ENCODE measurements around the gene TGFB2. TPM values are rescaled to one million over a fixed set of nuclear protein-coding genes. Genes with fewer than 3 reads are reported as not detected.

TGFB2 gene
- polyA plus RNA-seq (ENCODE audit: low read depth in 6 of 6), result 1 to 10 TPM in 1 of 6 donors, under 1 TPM in 4, not detected in 1; 0.23 to 1.1 (median 0.43) TPM

- Mint-ChIP-seq H3K4me3 (no peak within 1 kb of the TSS), H3K9me3 (no peaks in the 10 kb centered on the region), H3K27me3 (no peaks in the 10 kb centered on the region), H3K36me3 (no peaks in the 10 kb centered on the region), H3K27ac (peak within 1 kb of the TSS in 3 of 6 donors; percentile 65 to 98 (median 97)), H3K4me1 (peaks cover 29 to 40% (median 32%) of the 10 kb centered on the region in 3 donors)
- peak; percentile 50 to 51 for ATAC-seq (ENCODE audit: low read depth in 2 of 2)
- DNase-seq, result peak; percentile 41
These were observed at the start of gene TGFB2 for GRCh38 chr1:218344814-218345672. TGFB2 (plus strand) TSS chr1:218345336; CDS start chr1:218346702, 1,366 bp downstream.

- ATAC-seq (ENCODE audit: low read depth in 2 of 2) (no peak), DNase-seq (no peak)
- Mint-ChIP-seq H3K36me3 (peaks cover 0 to 4% of the 10 kb centered on the region in 2 donors), H3K4me3 (no peak overlapping the region), H3K27me3 (no peaks in the 10 kb centered on the region), H3K27ac (no peak overlapping the region), H3K9me3 (no peaks in the 10 kb centered on the region), H3K4me1 (peaks cover 3 to 15% (median 15%) of the 10 kb centered on the region in 3 donors)
These were observed 49.0 kb upstream of the TGFB2 start for GRCh38 chr1:218296162-218296561.

GRCh38 chr1:218297461-218297860 is 47.7 kb upstream of the TGFB2 start:
- Mint-ChIP-seq H3K27me3 (no peaks in the 10 kb centered on the region), H3K27ac (no peak overlapping the region), H3K9me3 (no peaks in the 10 kb centered on the region), H3K36me3 (peaks cover 4 to 8% of the 10 kb centered on the region in 2 donors), H3K4me3 (no peak overlapping the region), H3K4me1 (peaks cover 0 to 15% (median 15%) of the 10 kb centered on the region in 3 donors)
- DNase-seq, result no peak
- no peak for ATAC-seq (ENCODE audit: low read depth in 2 of 2)

- Mint-ChIP-seq H3K36me3 (peaks cover 4 to 9% of the 10 kb centered on the region in 2 donors), H3K4me3 (no peak overlapping the region), H3K4me1 (peaks cover 0 to 15% (median 11%) of the 10 kb centered on the region in 3 donors), H3K9me3 (no peaks in the 10 kb centered on the region), H3K27ac (no peak overlapping the region), H3K27me3 (no peaks in the 10 kb centered on the region)
- ATAC-seq (ENCODE audit: low read depth in 2 of 2), result no peak
- DNase-seq, result no peak
These were observed 47.3 kb upstream of the TGFB2 start for GRCh38 chr1:218297867-218298266.

GRCh38 chr1:218298398-218298797 is 46.7 kb upstream of the TGFB2 start:
- H3K4me3 Mint-ChIP-seq, result no peak overlapping the region
- peaks cover 0 to 15% (median 11%) of the 10 kb centered on the region in 3 donors for H3K4me1 Mint-ChIP-seq
- H3K27ac Mint-ChIP-seq, result peak overlapping the region in 1 of 6 donors; percentile 56
- DNase-seq (no peak), ATAC-seq (ENCODE audit: low read depth in 2 of 2) (no peak)
- peaks cover 4 to 9% of the 10 kb centered on the region in 2 donors for H3K36me3 Mint-ChIP-seq
- H3K9me3 Mint-ChIP-seq, result no peaks in the 10 kb centered on the region
- no peaks in the 10 kb centered on the region for H3K27me3 Mint-ChIP-seq

GRCh38 chr1:218299416-218299815 is 45.7 kb upstream of the TGFB2 start:
- no peaks in the 10 kb centered on the region for H3K9me3 Mint-ChIP-seq
- H3K27ac Mint-ChIP-seq, result no peak overlapping the region
- peaks cover 0 to 15% (median 11%) of the 10 kb centered on the region in 3 donors for H3K4me1 Mint-ChIP-seq
- DNase-seq, result no peak
- no peaks in the 10 kb centered on the region for H3K27me3 Mint-ChIP-seq
- no peak overlapping the region for H3K4me3 Mint-ChIP-seq
- ATAC-seq (ENCODE audit: low read depth in 2 of 2), result no peak
- peaks cover 4 to 9% of the 10 kb centered on the region in 2 donors for H3K36me3 Mint-ChIP-seq

- Mint-ChIP-seq H3K27me3 (no peaks in the 10 kb centered on the region), H3K4me3 (no peak overlapping the region), H3K9me3 (no peaks in the 10 kb centered on the region), H3K27ac (no peak overlapping the region), H3K4me1 (peaks cover 0 to 15% (median 11%) of the 10 kb centered on the region in 3 donors), H3K36me3 (peaks cover 4 to 9% of the 10 kb centered on the region in 2 donors)
- no peak for ATAC-seq (ENCODE audit: low read depth in 2 of 2)
- DNase-seq, result no peak
These were observed 43.9 kb upstream of the TGFB2 start for GRCh38 chr1:218301217-218301616.

- Mint-ChIP-seq H3K27me3 (no peaks in the 10 kb centered on the region), H3K27ac (no peak overlapping the region), H3K4me1 (peaks cover 0 to 7% (median 7%) of the 10 kb centered on the region in 3 donors), H3K9me3 (no peaks in the 10 kb centered on the region), H3K4me3 (no peak overlapping the region), H3K36me3 (peaks cover 1 to 11% of the 10 kb centered on the region in 2 donors)
- ATAC-seq (ENCODE audit: low read depth in 2 of 2) (no peak), DNase-seq (no peak)
These were observed 43.0 kb upstream of the TGFB2 start for GRCh38 chr1:218302155-218302554.

GRCh38 chr1:218303176-218303879 is 41.8 kb upstream of the TGFB2 start:
- ATAC-seq (ENCODE audit: low read depth in 2 of 2) (no peak), DNase-seq (no peak)
- Mint-ChIP-seq H3K4me3 (no peak overlapping the region), H3K27me3 (no peaks in the 10 kb centered on the region), H3K9me3 (no peaks in the 10 kb centered on the region), H3K36me3 (peaks cover 9 to 20% of the 10 kb centered on the region in 2 donors), H3K27ac (no peak overlapping the region), H3K4me1 (peaks cover 0 to under 1% (median under 1%) of the 10 kb centered on the region in 3 donors)

GRCh38 chr1:218304281-218305039 is 40.7 kb upstream of the TGFB2 start:
- no peak for DNase-seq
- Mint-ChIP-seq H3K27ac (peak overlapping the region in 1 of 6 donors; percentile 26), H3K36me3 (peaks cover 16 to 20% of the 10 kb centered on the region in 2 donors)

GRCh38 chr1:218305472-218306064 is 39.6 kb upstream of the TGFB2 start:
- Mint-ChIP-seq H3K36me3 (peaks cover 16 to 20% of the 10 kb centered on the region in 2 donors), H3K4me1 (no peaks in the 10 kb centered on the region)

More at GRCh38 chr1:218304281-218305039, 40.7 kb upstream of the TGFB2 start:
- no peak overlapping the region for H3K4me3 Mint-ChIP-seq
- H3K4me1 Mint-ChIP-seq, result no peaks in the 10 kb centered on the region
- H3K27me3 Mint-ChIP-seq, result no peaks in the 10 kb centered on the region
- ATAC-seq (ENCODE audit: low read depth in 2 of 2), result no peak
- H3K9me3 Mint-ChIP-seq, result no peaks in the 10 kb centered on the region

GRCh38 chr1:218312509-218312908 is 32.6 kb upstream of the TGFB2 start:
- no peak for ATAC-seq (ENCODE audit: low read depth in 2 of 2)
- Mint-ChIP-seq H3K9me3 (no peaks in the 10 kb centered on the region), H3K27ac (no peak overlapping the region), H3K27me3 (no peaks in the 10 kb centered on the region), H3K36me3 (peaks cover 30 to 31% of the 10 kb centered on the region in 2 donors), H3K4me3 (no peak overlapping the region), H3K4me1 (peaks cover 0 to 7% (median 0%) of the 10 kb centered on the region in 3 donors)
- DNase-seq, result no peak

More at GRCh38 chr1:218305472-218306064, 39.6 kb upstream of the TGFB2 start:
- Mint-ChIP-seq H3K27ac (no peak overlapping the region), H3K4me3 (no peak overlapping the region), H3K9me3 (no peaks in the 10 kb centered on the region), H3K27me3 (no peaks in the 10 kb centered on the region)
- ATAC-seq (ENCODE audit: low read depth in 2 of 2) (no peak), DNase-seq (no peak)

GRCh38 chr1:218314316-218314715 is 30.8 kb upstream of the TGFB2 start:
- no peaks in the 10 kb centered on the region for H3K9me3 Mint-ChIP-seq
- H3K27me3 Mint-ChIP-seq, result no peaks in the 10 kb centered on the region
- no peak overlapping the region for H3K27ac Mint-ChIP-seq
- no peak overlapping the region for H3K4me3 Mint-ChIP-seq
- H3K4me1 Mint-ChIP-seq, result peaks cover 0 to 7% (median 0%) of the 10 kb centered on the region in 3 donors
- DNase-seq, result no peak
- peaks cover 19 to 25% of the 10 kb centered on the region in 2 donors for H3K36me3 Mint-ChIP-seq
- no peak for ATAC-seq (ENCODE audit: low read depth in 2 of 2)
